Measurements from ENCODE around the gene VPS4A. TPM values are rescaled to one million over a fixed set of nuclear protein-coding genes. Genes with fewer than 3 reads are reported as not detected.

VPS4A gene
- polyA plus RNA-seq, 1 of the 3 experiments (the other 2 are of a cell fraction): 20.8 TPM

DNA sequence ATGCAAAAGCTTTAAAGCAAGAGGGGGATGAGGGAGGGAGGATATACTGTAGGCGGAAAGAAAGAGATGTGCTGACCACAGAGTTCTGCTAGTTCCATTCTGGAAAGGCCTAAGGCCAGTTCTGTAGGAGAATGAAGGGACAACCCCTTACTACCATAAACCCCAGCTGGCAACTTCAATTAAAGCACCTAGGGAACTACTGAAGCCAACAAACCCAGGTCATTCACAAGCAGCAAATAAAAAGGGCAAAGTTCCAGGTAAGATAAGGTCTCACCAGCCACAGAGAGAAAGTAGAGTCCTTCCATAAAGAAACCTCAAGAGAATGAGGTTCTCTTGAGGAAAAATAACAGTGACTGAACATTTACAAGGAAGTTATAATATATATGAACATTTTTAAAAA is 61.9 kb downstream of the VPS4A start (continued):
- TF ChIP-seq, protein P1, sequence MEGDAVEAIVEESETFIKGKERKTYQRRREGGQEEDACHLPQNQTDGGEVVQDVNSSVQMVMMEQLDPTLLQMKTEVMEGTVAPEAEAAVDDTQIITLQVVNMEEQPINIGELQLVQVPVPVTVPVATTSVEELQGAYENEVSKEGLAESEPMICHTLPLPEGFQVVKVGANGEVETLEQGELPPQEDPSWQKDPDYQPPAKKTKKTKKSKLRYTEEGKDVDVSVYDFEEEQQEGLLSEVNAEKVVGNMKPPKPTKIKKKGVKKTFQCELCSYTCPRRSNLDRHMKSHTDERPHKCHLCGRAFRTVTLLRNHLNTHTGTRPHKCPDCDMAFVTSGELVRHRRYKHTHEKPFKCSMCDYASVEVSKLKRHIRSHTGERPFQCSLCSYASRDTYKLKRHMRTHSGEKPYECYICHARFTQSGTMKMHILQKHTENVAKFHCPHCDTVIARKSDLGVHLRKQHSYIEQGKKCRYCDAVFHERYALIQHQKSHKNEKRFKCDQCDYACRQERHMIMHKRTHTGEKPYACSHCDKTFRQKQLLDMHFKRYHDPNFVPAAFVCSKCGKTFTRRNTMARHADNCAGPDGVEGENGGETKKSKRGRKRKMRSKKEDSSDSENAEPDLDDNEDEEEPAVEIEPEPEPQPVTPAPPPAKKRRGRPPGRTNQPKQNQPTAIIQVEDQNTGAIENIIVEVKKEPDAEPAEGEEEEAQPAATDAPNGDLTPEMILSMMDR (IDR thresholded peaks at IDR 0.05): no peak
- TF ChIP-seq JUND (IDR thresholded peaks at IDR 0.05) (no peak), YY1 (IDR thresholded peaks at IDR 0.05; ENCODE audit: low read depth) (no peak), MXI1 (IDR thresholded peaks at IDR 0.05; ENCODE audit: low read depth, low read length) (no peak), RFX5 (IDR thresholded peaks at IDR 0.05; ENCODE audit: low read length) (no peak), CHD2 (IDR thresholded peaks at IDR 0.05; ENCODE audit: low read length, partially characterized antibody) (no peak)
- TF ChIP-seq, protein P2, sequence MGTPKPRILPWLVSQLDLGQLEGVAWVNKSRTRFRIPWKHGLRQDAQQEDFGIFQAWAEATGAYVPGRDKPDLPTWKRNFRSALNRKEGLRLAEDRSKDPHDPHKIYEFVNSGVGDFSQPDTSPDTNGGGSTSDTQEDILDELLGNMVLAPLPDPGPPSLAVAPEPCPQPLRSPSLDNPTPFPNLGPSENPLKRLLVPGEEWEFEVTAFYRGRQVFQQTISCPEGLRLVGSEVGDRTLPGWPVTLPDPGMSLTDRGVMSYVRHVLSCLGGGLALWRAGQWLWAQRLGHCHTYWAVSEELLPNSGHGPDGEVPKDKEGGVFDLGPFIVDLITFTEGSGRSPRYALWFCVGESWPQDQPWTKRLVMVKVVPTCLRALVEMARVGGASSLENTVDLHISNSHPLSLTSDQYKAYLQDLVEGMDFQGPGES (IDR thresholded peaks at IDR 0.05; ENCODE audit: low read depth, low read length): no peak

Other genes with a start within 250 kb of the VPS4A start
- gene HAS3, start 205.7 kb upstream of the VPS4A start, polyA plus RNA-seq (2012; rRNA removed): 38.7 and 52.4 TPM in 2 replicates
- 83.0 and 96.6 TPM in 2 replicates for gene CHTF8, start 178.8 kb upstream of the VPS4A start, polyA plus RNA-seq (2012; rRNA removed)
- gene UTP4, start 178.7 kb upstream of the VPS4A start, polyA plus RNA-seq (2012; rRNA removed): 66.5 and 91.7 TPM in 2 replicates
- 13.0 and 14.4 TPM in 2 replicates for gene SNTB2, start 124.2 kb upstream of the VPS4A start, polyA plus RNA-seq (2012; rRNA removed)
- gene PDF, start 19.2 kb downstream of the VPS4A start, polyA plus RNA-seq (2012; rRNA removed): 21.4 and 22.0 TPM in 2 replicates
- gene COG8, start 28.2 kb downstream of the VPS4A start, polyA plus RNA-seq (2012; rRNA removed): 30.2 and 37.2 TPM in 2 replicates
- gene NIP7, start 28.4 kb downstream of the VPS4A start, polyA plus RNA-seq (2012; rRNA removed): 19.0 and 22.8 TPM in 2 replicates
- gene TMED6, start 40.4 kb downstream of the VPS4A start, polyA plus RNA-seq (2012; rRNA removed): not detected in 2 replicates
- 12.3 and 14.2 TPM in 2 replicates for gene TERF2, start 74.7 kb downstream of the VPS4A start, polyA plus RNA-seq (2012; rRNA removed)
- 64.4 and 86.1 TPM in 2 replicates for gene CYB5B, start 113.3 kb downstream of the VPS4A start, polyA plus RNA-seq (2012; rRNA removed)